Posterior cingulate gyrus (tissue), 11 donors: ENCODE data around the gene COL23A1.
A peak's percentile ranks its signal among the peaks of the same experiment; 100 is the strongest.

Experiments
- DNase-seq, 10 donors: peaks; one replicate each; pipeline versions ENCODE4 v3.0.0 to v3.0.0-alpha.2; 2020 to 2021; ENCODE audit warnings: mixed read lengths in 3 of 10
- intact Hi-C: fragments of 100-400 bp; cut with DNase I; formaldehyde crosslinking; loops from one replicate; pipeline ENCODE4 v1.15.1; 2023

The COL23A1 gene

GRCh38 chr5:178560911-178561310, 29.3 kb downstream of the COL23A1 start:
- intact Hi-C loops, result no loop called here

GRCh38 chr5:178557416-178557815, 32.8 kb downstream of the COL23A1 start:
- peak in 1 of 10 donors; percentile 5 for DNase-seq
- intact Hi-C loops, result no loop called here

More at GRCh38 chr5:178560911-178561310, 29.3 kb downstream of the COL23A1 start:
- DNase-seq, result peak in 1 of 10 donors; percentile 78

GRCh38 chr5:178555771-178556211, 34.4 kb downstream of the COL23A1 start:
- intact Hi-C loops, result no loop called here
- DNase-seq, result peak in 1 of 10 donors; percentile 58

- intact Hi-C loops, result no loop called here
- peak in 1 of 10 donors; percentile 11 for DNase-seq
Observed at GRCh38 chr5:178555005-178555404, 35.2 kb downstream of the COL23A1 start.

GRCh38 chr5:178554311-178554710, 35.9 kb downstream of the COL23A1 start:
- DNase-seq, result peak in 1 of 10 donors; percentile 52
- intact Hi-C loops, result loop anchor here (5.0 kb wide), 1 partner anchor 92 kb away; no protein-coding TSS in a partner anchor

- intact Hi-C loops, result loop anchor here (5.0 kb wide), 1 partner anchor 91 kb away; no protein-coding TSS in a partner anchor
- peak in 7 of 10 donors; percentile 23 to 87 (median 52) for DNase-seq
Observed at GRCh38 chr5:178553517-178553916, 36.7 kb downstream of the COL23A1 start.

- DNase-seq, result peak in 1 of 10 donors; percentile 59
- intact Hi-C loops, result loop anchor here (1.0 to 5.0 kb wide), 2 partner anchors 89 to 271 kb away; no protein-coding TSS in a partner anchor
Observed at GRCh38 chr5:178551468-178551867, 38.7 kb downstream of the COL23A1 start.

GRCh38 chr5:178551059-178551458, 39.1 kb downstream of the COL23A1 start:
- intact Hi-C loops, result loop anchor here (1.0 to 5.0 kb wide), 2 partner anchors 89 to 271 kb away; no protein-coding TSS in a partner anchor
- no peak for DNase-seq

- intact Hi-C loops, result no loop called here
- DNase-seq, result peak in 1 of 10 donors; percentile 24
Observed at GRCh38 chr5:178548746-178549145, 41.4 kb downstream of the COL23A1 start.

- intact Hi-C loops, result no loop called here
- peak in 2 of 10 donors; percentile 52 to 58 for DNase-seq
Observed at GRCh38 chr5:178547753-178548415, 42.3 kb downstream of the COL23A1 start.

- intact Hi-C loops, result no loop called here
- peak in 1 of 10 donors; percentile 50 for DNase-seq
Observed at GRCh38 chr5:178547052-178547666, 43.0 kb downstream of the COL23A1 start.

GRCh38 chr5:178546675-178547033, 43.5 kb downstream of the COL23A1 start:
- peak in 1 of 10 donors; percentile 41 for DNase-seq
- intact Hi-C loops, result no loop called here

- intact Hi-C loops, result no loop called here
- peak in 1 of 10 donors; percentile 7 for DNase-seq
Observed at GRCh38 chr5:178545941-178546674, 44.1 kb downstream of the COL23A1 start.

- peak in 1 of 10 donors; percentile 46 for DNase-seq
- intact Hi-C loops, result no loop called here
Observed at GRCh38 chr5:178545176-178545575, 45.0 kb downstream of the COL23A1 start.

GRCh38 chr5:178544166-178544834, 45.9 kb downstream of the COL23A1 start:
- DNase-seq, result no peak
- intact Hi-C loops, result no loop called here

- no peak for DNase-seq
- intact Hi-C loops, result no loop called here
Observed at GRCh38 chr5:178542455-178542854, 47.7 kb downstream of the COL23A1 start.

- no peak for DNase-seq
- intact Hi-C loops, result no loop called here
Observed at GRCh38 chr5:178540526-178540925, 49.7 kb downstream of the COL23A1 start.

GRCh38 chr5:178538741-178539229, 51.4 kb downstream of the COL23A1 start:
- intact Hi-C loops, result no loop called here
- peak in 1 of 10 donors; percentile 3 for DNase-seq

GRCh38 chr5:178537467-178538371, 52.5 kb downstream of the COL23A1 start:
- intact Hi-C loops, result no loop called here

More at GRCh38 chr5:178537467-178538371, 52.5 kb downstream of the COL23A1 start:
- DNase-seq, result peak in 1 of 10 donors; percentile 79
